BLaER1 (cell line): ENCODE results near the gene CACNA2D3.

Experiments
- H3K27ac ChIP-seq: shearing (Covaris generic); formaldehyde crosslinking; 2 replicates; pipeline ENCODE4 v1.8.1; 2022
- H3K27me3 ChIP-seq: shearing (Covaris generic); formaldehyde crosslinking; 2 replicates; pipeline ENCODE4 v1.8.1; 2022
- H3K36me3 ChIP-seq: shearing (Covaris generic); formaldehyde crosslinking; 2 replicates; pipeline ENCODE4 v1.8.1; 2022
- H3K4me1 ChIP-seq: shearing (Covaris generic); formaldehyde crosslinking; 2 replicates; pipeline ENCODE4 v1.8.1; 2022
- H3K4me2 ChIP-seq: shearing (Covaris generic); formaldehyde crosslinking; 2 replicates; pipeline ENCODE4 v1.8.1; 2022
- H3K4me3 ChIP-seq: shearing (Covaris generic); formaldehyde crosslinking; 2 replicates; pipeline ENCODE4 v1.8.1; 2022
- H3K9ac ChIP-seq: shearing (Covaris generic); formaldehyde crosslinking; 2 replicates; pipeline ENCODE4 v1.8.1; 2022
- H3K9me3 ChIP-seq: shearing (Covaris generic); formaldehyde crosslinking; 2 replicates; pipeline ENCODE4 v1.8.1; 2022
- H4K20me1 ChIP-seq: shearing (Covaris generic); formaldehyde crosslinking; 2 replicates; pipeline ENCODE4 v1.8.1; 2022
- Cebpa-rat ChIP-seq: shearing (Covaris generic); IDR thresholded peaks from 2 replicates; pipeline ENCODE4 v1.8.1; 2022

Gene CACNA2D3

GRCh38 chr3:55069950-55070349 is 947.6 kb downstream of the CACNA2D3 start:
- TF ChIP-seq Cebpa-rat: no peak
- Histone ChIP-seq H3K27me3 (no peaks in the 10 kb centered on the region), H4K20me1 (no peaks in the 10 kb centered on the region), H3K4me2 (no peak overlapping the region), H3K9ac (no peak overlapping the region), H3K27ac (no peak overlapping the region), H3K4me1 (no peaks in the 10 kb centered on the region), H3K9me3 (no peaks in the 10 kb centered on the region), H3K4me3 (no peak overlapping the region), H3K36me3 (no peaks in the 10 kb centered on the region)

GRCh38 chr3:55074796-55075195 is 952.4 kb downstream of the CACNA2D3 start:
- Histone ChIP-seq H3K27me3 (no peaks in the 10 kb centered on the region), H4K20me1 (no peaks in the 10 kb centered on the region), H3K9me3 (no peaks in the 10 kb centered on the region), H3K4me1 (no peaks in the 10 kb centered on the region), H3K36me3 (no peaks in the 10 kb centered on the region), H3K27ac (no peak overlapping the region), H3K4me2 (no peak overlapping the region), H3K9ac (no peak overlapping the region), H3K4me3 (no peak overlapping the region)
- no peak for TF ChIP-seq Cebpa-rat

- Histone ChIP-seq H3K4me3 (no peak overlapping the region), H3K9me3 (no peaks in the 10 kb centered on the region), H3K36me3 (no peaks in the 10 kb centered on the region), H3K4me1 (no peaks in the 10 kb centered on the region), H3K9ac (no peak overlapping the region), H3K4me2 (no peak overlapping the region), H3K27ac (no peak overlapping the region), H4K20me1 (no peaks in the 10 kb centered on the region), H3K27me3 (no peaks in the 10 kb centered on the region)
- no peak for TF ChIP-seq Cebpa-rat
Observed at GRCh38 chr3:55075846-55076245, 953.5 kb downstream of the CACNA2D3 start.

GRCh38 chr3:55077726-55078125 is 955.4 kb downstream of the CACNA2D3 start:
- H3K36me3 ChIP-seq: no peaks in the 10 kb centered on the region
- no peak overlapping the region for H3K4me2 ChIP-seq
- no peak for TF ChIP-seq Cebpa-rat
- no peaks in the 10 kb centered on the region for H3K4me1 ChIP-seq
- H3K9me3 ChIP-seq: no peaks in the 10 kb centered on the region
- no peak overlapping the region for H3K27ac ChIP-seq
- H3K4me3 ChIP-seq: no peak overlapping the region
- no peak overlapping the region for H3K9ac ChIP-seq
- H4K20me1 ChIP-seq: no peaks in the 10 kb centered on the region
- no peaks in the 10 kb centered on the region for H3K27me3 ChIP-seq

GRCh38 chr3:55078876-55079275 is 956.5 kb downstream of the CACNA2D3 start:
- H3K4me2 ChIP-seq: no peak overlapping the region
- no peaks in the 10 kb centered on the region for H3K27me3 ChIP-seq
- H3K27ac ChIP-seq: no peak overlapping the region
- H3K36me3 ChIP-seq: no peaks in the 10 kb centered on the region
- H4K20me1 ChIP-seq: no peaks in the 10 kb centered on the region
- no peaks in the 10 kb centered on the region for H3K4me1 ChIP-seq
- H3K9ac ChIP-seq: no peak overlapping the region
- H3K4me3 ChIP-seq: no peak overlapping the region
- H3K9me3 ChIP-seq: no peaks in the 10 kb centered on the region
- TF ChIP-seq Cebpa-rat: no peak

GRCh38 chr3:55085231-55085630 is 962.9 kb downstream of the CACNA2D3 start:
- Histone ChIP-seq H3K27me3 (no peaks in the 10 kb centered on the region), H3K9me3 (no peaks in the 10 kb centered on the region), H3K4me1 (no peaks in the 10 kb centered on the region), H4K20me1 (no peaks in the 10 kb centered on the region), H3K4me2 (no peak overlapping the region), H3K9ac (no peak overlapping the region), H3K36me3 (no peaks in the 10 kb centered on the region), H3K27ac (no peak overlapping the region), H3K4me3 (no peak overlapping the region)
- TF ChIP-seq Cebpa-rat: no peak

- no peaks in the 10 kb centered on the region for H3K4me1 ChIP-seq
- no peaks in the 10 kb centered on the region for H3K9me3 ChIP-seq
- no peak overlapping the region for H3K4me2 ChIP-seq
- TF ChIP-seq Cebpa-rat: no peak
- no peaks in the 10 kb centered on the region for H3K27me3 ChIP-seq
- no peaks in the 10 kb centered on the region for H4K20me1 ChIP-seq
- H3K36me3 ChIP-seq: no peaks in the 10 kb centered on the region
- H3K4me3 ChIP-seq: no peak overlapping the region
- H3K27ac ChIP-seq: no peak overlapping the region
- no peak overlapping the region for H3K9ac ChIP-seq
Observed at GRCh38 chr3:55089211-55089610, 966.9 kb downstream of the CACNA2D3 start.

- Histone ChIP-seq H3K4me3 (no peak overlapping the region), H3K27ac (no peak overlapping the region), H3K9me3 (no peaks in the 10 kb centered on the region), H3K9ac (no peak overlapping the region), H3K4me2 (no peak overlapping the region), H4K20me1 (no peaks in the 10 kb centered on the region), H3K36me3 (no peaks in the 10 kb centered on the region), H3K27me3 (no peaks in the 10 kb centered on the region), H3K4me1 (no peaks in the 10 kb centered on the region)
- no peak for TF ChIP-seq Cebpa-rat
Observed at GRCh38 chr3:55090291-55090690, 967.9 kb downstream of the CACNA2D3 start.

GRCh38 chr3:55090746-55091145 is 968.4 kb downstream of the CACNA2D3 start:
- Histone ChIP-seq H3K9me3 (no peaks in the 10 kb centered on the region), H3K36me3 (no peaks in the 10 kb centered on the region), H4K20me1 (no peaks in the 10 kb centered on the region)

GRCh38 chr3:55091381-55092225 is 969.3 kb downstream of the CACNA2D3 start:
- Histone ChIP-seq H3K27ac (no peak overlapping the region), H3K36me3 (no peaks in the 10 kb centered on the region), H4K20me1 (no peaks in the 10 kb centered on the region), H3K27me3 (no peaks in the 10 kb centered on the region), H3K9ac (no peak overlapping the region), H3K9me3 (no peaks in the 10 kb centered on the region), H3K4me1 (no peaks in the 10 kb centered on the region), H3K4me3 (no peak overlapping the region), H3K4me2 (no peak overlapping the region)
- no peak for TF ChIP-seq Cebpa-rat

More at GRCh38 chr3:55090746-55091145, 968.4 kb downstream of the CACNA2D3 start:
- Histone ChIP-seq H3K4me1 (no peaks in the 10 kb centered on the region), H3K9ac (no peak overlapping the region), H3K27ac (no peak overlapping the region), H3K4me2 (no peak overlapping the region), H3K4me3 (no peak overlapping the region), H3K27me3 (no peaks in the 10 kb centered on the region)
- TF ChIP-seq Cebpa-rat: no peak
